ENCODE measurements around the gene TRMT44. TPM values are rescaled to one million over a fixed set of nuclear protein-coding genes. Genes with fewer than 3 reads are reported as not detected.

The TRMT44 gene
- polyA plus RNA-seq, 3 donors, result 4.9 to 7.5 (median 6.6) TPM

DNA sequence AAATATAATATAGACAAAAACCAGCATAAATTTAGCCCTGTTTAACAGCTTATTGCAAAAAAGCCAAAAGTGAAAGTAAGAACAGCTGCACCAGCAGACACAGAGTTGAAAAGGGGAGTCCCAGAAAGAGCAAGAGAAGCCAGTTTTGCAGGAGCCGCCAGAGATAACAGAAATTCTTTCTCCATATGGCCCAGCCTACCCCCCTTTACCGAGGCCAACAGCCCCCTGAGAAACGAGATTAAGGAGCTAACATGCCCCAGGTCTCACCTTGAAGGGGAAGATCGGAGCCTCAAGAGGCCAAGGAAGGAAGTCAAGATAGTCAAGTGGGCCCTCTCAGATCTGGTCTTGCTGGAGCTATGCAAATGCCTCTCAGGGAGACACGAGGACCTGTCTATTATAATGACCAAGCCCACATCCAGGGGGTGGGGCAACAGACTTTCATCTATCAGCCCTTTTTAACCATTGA is 4.9 kb upstream of the TRMT44 start:
- DNase-seq, result no peak
- Histone ChIP-seq H3K4me2 (replicated peaks; ENCODE audit: extremely low read depth, low read length, poor library complexity, severe bottlenecking) (peak overlapping the region; percentile 22), H3K9me3 (replicated peaks in 1 of 2; ENCODE audit: control insufficient read depth in 1 of 2, insufficient read depth in 1 of 2, low read length in 2 of 2) (no peaks in the 10 kb centered on the region), H3K9ac (ENCODE audit: insufficient read depth, low read length, poor library complexity, severe bottlenecking) (no peak overlapping the region), H2AFZ (ENCODE audit: insufficient read depth, low read depth, low read length, poor library complexity, severe bottlenecking) (no peak overlapping the region), H3K27me3 (ENCODE audit: control insufficient read depth in 2 of 2, insufficient read depth in 2 of 2, low read length in 2 of 2) (no peaks in the 10 kb centered on the region), H3K4me1 (ENCODE audit: control insufficient read depth in 1 of 2, insufficient read depth in 2 of 2, low read length in 2 of 2) (peaks cover 12 to 14% of the 10 kb centered on the region in 2 donors), H3K27ac (ENCODE audit: low read depth in 1 of 2, low read length in 2 of 2) (peak overlapping the region in 1 of 2 donors; percentile 45), H3K4me3 (replicated peaks in 1 of 3; ENCODE audit: low read depth in 2 of 3, low read length in 3 of 3) (peak overlapping the region in 1 of 3 experiments; percentile 32), H3K79me2 (ENCODE audit: insufficient read depth, low read length) (peaks cover 26% of the 10 kb centered on the region), H3K36me3 (replicated peaks in 1 of 2; ENCODE audit: control insufficient read depth in 1 of 2, insufficient read depth in 2 of 2, low read length in 2 of 2) (peaks cover 0 to 2% of the 10 kb centered on the region in 2 donors), H4K20me1 (ENCODE audit: insufficient read depth, low read length) (no peaks in the 10 kb centered on the region)
- peaks cover 11 to 26% (median 20%) of the 10 kb centered on the region in 7 donors for H3K9me3 Mint-ChIP-seq
- intact Hi-C loops (cut with micrococcal nuclease), result no loop called here
- WGBS (ENCODE audit: insufficient coverage), result 8% methylated on average over 2 of the region's 5 CpGs
- H3K36me3 Mint-ChIP-seq, result peaks cover 6 to 21% of the 10 kb centered on the region in 2 donors
- H3K27ac Mint-ChIP-seq, result peak overlapping the region in 2 of 7 donors; percentile 37 to 67
- peaks cover 0 to 2% (median 0%) of the 10 kb centered on the region in 3 donors for H3K27me3 Mint-ChIP-seq (ENCODE audit: low read depth in 3 of 3)
- TF ChIP-seq, protein P1, sequence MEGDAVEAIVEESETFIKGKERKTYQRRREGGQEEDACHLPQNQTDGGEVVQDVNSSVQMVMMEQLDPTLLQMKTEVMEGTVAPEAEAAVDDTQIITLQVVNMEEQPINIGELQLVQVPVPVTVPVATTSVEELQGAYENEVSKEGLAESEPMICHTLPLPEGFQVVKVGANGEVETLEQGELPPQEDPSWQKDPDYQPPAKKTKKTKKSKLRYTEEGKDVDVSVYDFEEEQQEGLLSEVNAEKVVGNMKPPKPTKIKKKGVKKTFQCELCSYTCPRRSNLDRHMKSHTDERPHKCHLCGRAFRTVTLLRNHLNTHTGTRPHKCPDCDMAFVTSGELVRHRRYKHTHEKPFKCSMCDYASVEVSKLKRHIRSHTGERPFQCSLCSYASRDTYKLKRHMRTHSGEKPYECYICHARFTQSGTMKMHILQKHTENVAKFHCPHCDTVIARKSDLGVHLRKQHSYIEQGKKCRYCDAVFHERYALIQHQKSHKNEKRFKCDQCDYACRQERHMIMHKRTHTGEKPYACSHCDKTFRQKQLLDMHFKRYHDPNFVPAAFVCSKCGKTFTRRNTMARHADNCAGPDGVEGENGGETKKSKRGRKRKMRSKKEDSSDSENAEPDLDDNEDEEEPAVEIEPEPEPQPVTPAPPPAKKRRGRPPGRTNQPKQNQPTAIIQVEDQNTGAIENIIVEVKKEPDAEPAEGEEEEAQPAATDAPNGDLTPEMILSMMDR (IDR thresholded peaks at IDR 0.05), result no peak
- peaks cover 13% of the 10 kb centered on the region for H3K4me1 Mint-ChIP-seq
- peak overlapping the region; percentile 59 to 64 for H3K4me3 Mint-ChIP-seq

DNA sequence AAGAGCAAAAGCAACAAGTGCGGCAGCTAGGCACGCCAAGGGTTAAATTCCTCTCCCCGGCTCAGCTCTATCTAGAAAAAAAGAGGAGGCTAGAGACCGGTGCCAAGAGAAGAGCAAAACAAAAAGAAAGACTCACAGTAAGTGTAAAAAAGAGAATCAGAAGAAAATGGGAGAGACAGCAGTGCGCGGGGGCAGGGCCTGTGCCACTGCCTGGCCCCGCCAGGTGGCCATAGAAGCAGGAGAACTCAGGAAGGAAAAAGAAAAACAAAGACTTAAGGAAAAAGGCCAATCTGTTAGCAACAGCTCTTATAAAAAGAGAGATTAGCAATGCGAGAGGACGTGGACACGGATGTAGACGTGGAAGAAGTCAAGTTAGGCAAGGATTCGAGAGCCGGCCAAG is 3.3 kb upstream of the TRMT44 start:
- no peak overlapping the region for H3K4me3 ChIP-seq (replicated peaks in 1 of 3; ENCODE audit: low read depth in 2 of 3, low read length in 3 of 3)
- no peak overlapping the region for H2AFZ ChIP-seq (ENCODE audit: insufficient read depth, low read depth, low read length, poor library complexity, severe bottlenecking)
- H3K4me2 ChIP-seq (replicated peaks; ENCODE audit: extremely low read depth, low read length, poor library complexity, severe bottlenecking), result no peak overlapping the region
- TF ChIP-seq, protein P1 (IDR thresholded peaks at IDR 0.05), result no peak
- intact Hi-C loops (cut with micrococcal nuclease), result no loop called here
- H3K9ac ChIP-seq (ENCODE audit: insufficient read depth, low read length, poor library complexity, severe bottlenecking), result no peak overlapping the region
- peaks cover 24% of the 10 kb centered on the region for H3K4me1 Mint-ChIP-seq
- peaks cover 0 to 2% (median 0%) of the 10 kb centered on the region in 3 donors for H3K27me3 Mint-ChIP-seq (ENCODE audit: low read depth in 3 of 3)
- H3K9me3 Mint-ChIP-seq, result peaks cover 11 to 26% (median 20%) of the 10 kb centered on the region in 7 donors
- peaks cover 0 to 2% of the 10 kb centered on the region in 2 donors for H3K36me3 ChIP-seq (replicated peaks in 1 of 2; ENCODE audit: control insufficient read depth in 1 of 2, insufficient read depth in 2 of 2, low read length in 2 of 2)
- WGBS (ENCODE audit: insufficient coverage), result 98% methylated on average over 9 of the region's 13 CpGs
- H3K79me2 ChIP-seq (ENCODE audit: insufficient read depth, low read length), result peaks cover 42% of the 10 kb centered on the region
- H3K27me3 ChIP-seq (ENCODE audit: control insufficient read depth in 2 of 2, insufficient read depth in 2 of 2, low read length in 2 of 2), result no peaks in the 10 kb centered on the region
- no peak overlapping the region for H3K27ac ChIP-seq (ENCODE audit: low read depth in 1 of 2, low read length in 2 of 2)
- H3K36me3 Mint-ChIP-seq, result peaks cover 6 to 21% of the 10 kb centered on the region in 2 donors
- H4K20me1 ChIP-seq (ENCODE audit: insufficient read depth, low read length), result peaks cover 3% of the 10 kb centered on the region
- no peak for DNase-seq
- no peaks in the 10 kb centered on the region for H3K9me3 ChIP-seq (replicated peaks in 1 of 2; ENCODE audit: control insufficient read depth in 1 of 2, insufficient read depth in 1 of 2, low read length in 2 of 2)
- peak overlapping the region in 1 of 7 donors; percentile 58 for H3K27ac Mint-ChIP-seq
- H3K4me3 Mint-ChIP-seq, result no peak overlapping the region
- H3K4me1 ChIP-seq (ENCODE audit: control insufficient read depth in 1 of 2, insufficient read depth in 2 of 2, low read length in 2 of 2), result peaks cover 25 to 28% of the 10 kb centered on the region in 2 donors

All from CD14-positive monocyte (primary cell).